HepG2 (cell line): ENCODE results near the gene TRIM27. TPM values are rescaled to one million over a fixed set of nuclear protein-coding genes. Genes with fewer than 3 reads are reported as not detected.

Experiments
- ATAC-seq: fragments of 200-7000 bp; cut with Tn5 transposase; 3 replicates; pipeline ENCODE4 v1.9.1; 2020; ENCODE audit warnings: mild to moderate bottlenecking, moderate library complexity
- BruUV-seq: library from RNA; stranded (reverse); fragments of 400-500 nt; replicated peaks from 2 replicates; lab custom pipeline; 2021; lab: Mats Ljungman, UMichigan
- CTCF ChIA-PET: fragments of 300-600 bp; formaldehyde crosslinking; extraction: SDS; loops from one replicate; lab custom pipeline; 2021; ENCODE audit warnings: low total read pairs, inconsistent platforms, low intra/inter-chr PET ratio; lab: Yijun Ruan, JAX
- POLR2A ChIA-PET: fragments of 350-600 bp; sonication (Branson Sonifier 250); formaldehyde crosslinking; loops from one replicate; lab custom pipeline; 2020; ENCODE audit warnings: antibody characterized with exemption, inconsistent platforms; lab: Yijun Ruan, JAX
- DNase-seq: peaks from one replicate; pipeline ENCODE4 v3.0.0-alpha.2; 2015; ENCODE audit warnings: low spot score
- FAIRE-seq: peaks from 3 replicates; lab custom pipeline; 2011; peaks lifted over from hg19 to GRCh38; lab: Jason Lieb, UNC
- H2AFZ ChIP-seq: one replicate; pipeline ENCODE4 v1.6.1; 2011; ENCODE audit warnings: low read length, inconsistent platforms
- H3K27ac ChIP-seq: fragments of 300-600 bp; 3 replicates; pipeline ENCODE4 v1.8.0; 2011; ENCODE audit warnings: mixed run types, mild to moderate bottlenecking, mixed read lengths, low read length, inconsistent platforms; ENCODE audit not compliant: insufficient read depth; ENCODE audit errors: extremely low read length
- H3K27me3 ChIP-seq, 2 experiments: fragments of 200-600 bp in 1 of 2; 2 replicates in 1 of 2; 3 replicates in 1 of 2; pipeline versions ENCODE4 v1.6.0 to v1.8.0; 2011; ENCODE audit warnings: low read length in 2 of 2, mild to moderate bottlenecking in 2 of 2, moderate library complexity in 2 of 2, inconsistent platforms in 1 of 2; ENCODE audit not compliant: insufficient read depth in 2 of 2, control insufficient read depth in 1 of 2
- H3K36me3 ChIP-seq, 2 experiments: fragments of 200-600 bp in 1 of 2; replicated peaks in 1 of 2; 2 replicates in 1 of 2; 3 replicates in 1 of 2; pipeline versions ENCODE4 v1.5.1 to v1.8.0; 2011; ENCODE audit warnings: low read length in 2 of 2, inconsistent platforms in 1 of 2; ENCODE audit not compliant: insufficient read depth in 2 of 2, control insufficient read depth in 1 of 2
- H3K4me1 ChIP-seq: 2 replicates; pipeline ENCODE4 v1.5.1; 2012; ENCODE audit warnings: low read length, inconsistent platforms; ENCODE audit not compliant: insufficient read depth
- H3K4me2 ChIP-seq: 2 replicates; pipeline ENCODE4 v1.6.0; 2011; ENCODE audit warnings: low read depth, low read length, inconsistent platforms
- H3K4me3 ChIP-seq, 3 experiments: fragments of 200-600 bp in 1 of 3; sonication (generic), shearing (Covaris generic) in 1 of 3; replicated peaks in 1 of 3; 2 replicates each; pipeline ENCODE4 v1.5.1; 2011 to 2016; ENCODE audit warnings: low read length in 3 of 3, inconsistent platforms in 2 of 3, low read depth in 2 of 3, mild to moderate bottlenecking in 2 of 3, control low read depth in 1 of 3, mixed read lengths in 1 of 3; ENCODE audit not compliant: insufficient read depth in 1 of 3
- H3K79me2 ChIP-seq: one replicate; pipeline ENCODE4 v1.6.1; 2011; ENCODE audit warnings: low read length, inconsistent platforms; ENCODE audit not compliant: insufficient read depth
- H3K9ac ChIP-seq: 2 replicates; pipeline ENCODE4 v1.6.0; 2011; ENCODE audit warnings: mild to moderate bottlenecking, low read depth, low read length, inconsistent platforms; ENCODE audit not compliant: insufficient read depth
- H3K9me3 ChIP-seq: 2 replicates; pipeline ENCODE4 v1.5.1; 2012; ENCODE audit warnings: mild to moderate bottlenecking, low read length
- H4K20me1 ChIP-seq: 2 replicates; pipeline ENCODE4 v1.6.0; 2011; ENCODE audit warnings: inconsistent platforms, mild to moderate bottlenecking, low read length, moderate library complexity; ENCODE audit not compliant: insufficient read depth
- ELK4 ChIP-seq: sonication (generic); formaldehyde crosslinking; IDR thresholded peaks from 2 replicates; pipeline ENCODE4 v1.9.0; 2021; ENCODE audit warnings: missing genetic modification reagents, borderline replicate concordance
- KLF9 ChIP-seq: IDR thresholded peaks from 2 replicates; pipeline ENCODE4 v1.6.1; 2016; ENCODE audit warnings: low read depth
- MED1 ChIP-seq: sonication (generic); formaldehyde crosslinking; IDR thresholded peaks from 2 replicates; pipeline ENCODE4 v1.4.0; 2020; ENCODE audit warnings: missing genetic modification reagents
- PAXIP1 ChIP-seq: sonication (generic); formaldehyde crosslinking; conservative IDR thresholded peaks from 2 replicates; pipeline ENCODE4 v1.4.0; 2020; ENCODE audit warnings: mild to moderate bottlenecking, missing genetic modification reagents, moderate library complexity
- SMC3 ChIP-seq: IDR thresholded peaks from 2 replicates; pipeline ENCODE4 v1.6.1; 2011; ENCODE audit warnings: low read length, improper control_type of control experiment
- TOPORS ChIP-seq: sonication (generic); formaldehyde crosslinking; IDR thresholded peaks from 2 replicates; pipeline ENCODE4 v1.8.0; 2023; ENCODE audit warnings: mild to moderate bottlenecking, missing genetic modification reagents
- ZBTB20 ChIP-seq: sonication (generic); formaldehyde crosslinking; IDR thresholded peaks from 2 replicates; pipeline ENCODE4 v1.8.1; 2023; ENCODE audit warnings: missing genetic modification reagents, low read depth, mild to moderate bottlenecking, borderline replicate concordance
- ZMYM3 ChIP-seq: sonication (generic); formaldehyde crosslinking; IDR thresholded peaks from 2 replicates; pipeline ENCODE4 v1.5.1; 2020; ENCODE audit warnings: mild to moderate bottlenecking, missing genetic modification reagents
- ZNF318 ChIP-seq: sonication (generic); formaldehyde crosslinking; IDR thresholded peaks from 2 replicates; pipeline ENCODE4 v1.4.0; 2020; ENCODE audit warnings: mild to moderate bottlenecking, missing genetic modification reagents
- ZNF790 ChIP-seq: sonication (generic); formaldehyde crosslinking; IDR thresholded peaks from 2 replicates; pipeline ENCODE4 v1.8.0; 2022; ENCODE audit warnings: missing genetic modification reagents, mild to moderate bottlenecking, borderline replicate concordance
- WGBS: methylation state at CpG from one replicate; pipeline ENCODE4 v1.1.6; 2017; ENCODE audit warnings: low lambda C conversion rate; 5-methylcytosine and 5-hydroxymethylcytosine counted together
- in situ Hi-C: cut with HindIII; loops from 2 replicates; pipeline ENCODE4 v1.10.0; 2017; ENCODE audit warnings: low pct_unique_long_range_greater_than_20kb; ENCODE audit not compliant: extremely low pct_ligation_motif_present
- intact Hi-C: fragments of 100-400 bp; cut with micrococcal nuclease; formaldehyde crosslinking; loops from one replicate; pipeline ENCODE4 v1.10.0; 2022; ENCODE audit not compliant: unreplicated experiment
- polyA plus RNA-seq, 8 experiments: library from polyadenylated mRNA; depleted of rRNA in 3 of 8; stranded (reverse) in 7 of 8; unstranded in 1 of 8; fragments of >200 nt; fragmentation: Illumina TruSeq in 4 of 8; extraction: Trizol in 4 of 8; gene quantifications; 2 replicates each; pipeline versions ENCODE4 v1.2.1 to v1.2.3, GENCODE V29; 2011 to 2016; ENCODE audit warnings: low read depth in 4 of 8, missing spikeins in 1 of 8, mixed read lengths in 1 of 8; ENCODE audit not compliant: insufficient read depth in 1 of 8
- total RNA-seq, 5 experiments: library from RNA; depleted of rRNA; stranded (reverse); fragments of >200 nt; fragmentation: Illumina TruSeq; extraction: Trizol; gene quantifications; 2 replicates each; pipeline ENCODE4 v1.2.3, GENCODE V29; 2016; ENCODE audit warnings: low read depth in 1 of 5

TRIM27 gene
- total and polyA plus RNA-seq, 2 of the 13 experiments (the other 11 are each of a cell fraction or from before 2014, with no cell fraction given), result 88.6 to 112 TPM

GRCh38 chr6:28898710-28898965, 25.1 kb downstream of the TRIM27 start (continued):
- no peak for TF ChIP-seq SMC3

GRCh38 chr6:28897369-28897745, 26.4 kb downstream of the TRIM27 start:
- no TSS peak for BruUV-seq
- Histone ChIP-seq H3K27ac (peak overlapping the region; percentile 93), H3K9ac (peak overlapping the region; percentile 97), H3K36me3 (peaks cover 0 to 13% of the 10 kb centered on the region in 2 experiments; a peak in 3 of 5 replicates), H3K27me3 (no peaks in the 10 kb centered on the region; a peak in 1 of 5 replicates), H3K9me3 (no peaks in the 10 kb centered on the region), H3K4me1 (peaks cover 28% of the 10 kb centered on the region; the same call in 1 of the 2 replicates), H3K79me2 (no peaks in the 10 kb centered on the region), H3K4me3 (peak overlapping the region; percentile 82 to 97 (median 86)), H2AFZ (no peak overlapping the region), H3K4me2 (peak overlapping the region; percentile 99), H4K20me1 (no peaks in the 10 kb centered on the region)
- 4% methylated on average over 1 of the region's 1 CpG for WGBS
- DNase-seq (no peak), FAIRE-seq (no peak), ATAC-seq (no peak)
- ChIA-PET POLR2A (interaction anchor here (0.6 to 3.5 kb wide), 8 partner anchors 12 to 119 kb away, joined by 3 to 120 read pairs (median 21); partner anchors contain the start of gene TRIM27), CTCF (interaction anchor here (1.9 kb wide), 1 partner anchor 120 kb away, joined by 6 read pairs; no protein-coding TSS in a partner anchor)
- in situ Hi-C loops, result no loop called here
- intact Hi-C loops, result loop anchor here (1.0 to 2.0 kb wide), 5 partner anchors 25 to 84 kb away; no protein-coding TSS in a partner anchor
- no peak for TF ChIP-seq ZMYM3 (CRISPR knock-in tag)
- TF ChIP-seq ZNF790 (CRISPR knock-in tag), result no peak
- TF ChIP-seq ZNF318 (CRISPR knock-in tag), result no peak
- no peak for TF ChIP-seq ZBTB20 (CRISPR knock-in tag)
- 0 out of 2 replicates have a peak, but pooled peaks have one; percentile 11 for TF ChIP-seq TOPORS (CRISPR knock-in tag)
- TF ChIP-seq PAXIP1 (CRISPR knock-in tag), result no peak
- no peak for TF ChIP-seq MED1 (CRISPR knock-in tag)
- no peak for TF ChIP-seq ELK4 (CRISPR knock-in tag)
- TF ChIP-seq KLF9, result no peak
